HG03442 (cell line): Measurements from ENCODE around the gene COL27A1.

Experiments
- ATAC-seq: cut with Tn5 transposase; IDR thresholded peaks from one replicate; pipeline ENCODE4 v1.9.1; 2021; ENCODE audit warnings: mild to moderate bottlenecking, moderate library complexity; ENCODE audit not compliant: unreplicated experiment

COL27A1 gene

GRCh38 chr9:114202849-114203248, 47.5 kb downstream of the COL27A1 start:
- no peak for ATAC-seq

GRCh38 chr9:114203410-114204140, 48.2 kb downstream of the COL27A1 start:
- no peak for ATAC-seq

DNA sequence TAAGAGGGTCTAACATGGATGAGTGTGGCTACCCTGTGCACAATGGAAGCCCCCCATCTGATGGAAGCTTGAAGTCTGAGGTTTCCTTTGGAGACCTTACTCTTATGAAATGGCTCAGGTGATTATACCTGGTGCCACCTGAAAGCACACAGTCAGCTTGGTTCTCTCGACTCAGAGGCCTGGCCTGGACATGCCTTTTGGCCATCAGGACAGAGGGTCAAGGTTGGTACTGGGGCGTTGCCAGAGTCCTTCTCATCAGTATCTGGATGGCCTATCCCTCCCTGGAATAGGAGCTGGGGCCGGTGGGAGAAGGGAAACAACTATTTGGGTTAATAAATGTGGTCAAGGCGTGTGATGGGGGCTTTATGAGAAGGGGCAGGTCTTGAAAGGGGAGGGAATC, 48.9 kb downstream of the COL27A1 start:
- ATAC-seq = no peak

DNA sequence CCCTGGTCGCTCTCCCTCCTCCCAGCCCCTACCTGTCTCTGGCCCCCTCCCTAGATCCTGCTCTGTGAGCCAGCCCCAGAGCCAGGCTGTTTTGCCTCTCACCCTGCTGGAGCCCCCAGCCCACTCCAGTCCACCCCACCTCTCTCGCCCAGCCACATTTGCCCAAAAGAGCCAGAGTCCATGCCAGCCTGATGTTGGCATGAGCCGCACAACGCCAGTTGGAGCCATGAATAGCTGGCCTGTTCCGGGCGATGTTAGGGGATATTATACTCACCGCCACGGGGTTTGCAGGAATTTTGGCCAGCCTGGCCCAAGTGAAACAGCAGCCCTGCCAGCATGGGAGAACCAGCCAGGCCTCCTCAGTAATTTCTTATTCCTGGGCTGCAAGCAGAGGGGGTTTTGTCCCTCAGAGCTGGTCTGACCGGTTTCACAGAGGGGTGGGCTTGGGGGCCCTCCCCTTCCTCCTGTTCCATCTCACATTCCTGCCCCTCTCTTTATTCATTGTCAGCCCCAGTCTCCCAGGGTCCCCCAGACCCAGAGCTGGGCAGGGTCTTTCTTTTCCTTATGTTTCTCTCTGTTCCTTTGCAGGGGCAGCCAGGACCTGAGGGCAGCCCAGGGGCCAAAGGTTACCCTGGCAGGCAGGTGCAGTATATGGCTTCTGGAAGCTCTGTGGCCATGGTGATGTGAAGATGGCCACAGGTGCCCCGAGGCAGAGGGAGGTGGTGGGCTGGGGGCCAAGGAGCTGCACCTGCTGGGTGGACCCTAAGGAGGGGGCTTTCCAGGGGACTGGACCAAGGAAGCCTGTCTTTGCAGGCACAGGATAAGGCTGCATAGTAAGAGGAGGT, 50.1 kb downstream of the COL27A1 start:
- ATAC-seq = no peak

DNA sequence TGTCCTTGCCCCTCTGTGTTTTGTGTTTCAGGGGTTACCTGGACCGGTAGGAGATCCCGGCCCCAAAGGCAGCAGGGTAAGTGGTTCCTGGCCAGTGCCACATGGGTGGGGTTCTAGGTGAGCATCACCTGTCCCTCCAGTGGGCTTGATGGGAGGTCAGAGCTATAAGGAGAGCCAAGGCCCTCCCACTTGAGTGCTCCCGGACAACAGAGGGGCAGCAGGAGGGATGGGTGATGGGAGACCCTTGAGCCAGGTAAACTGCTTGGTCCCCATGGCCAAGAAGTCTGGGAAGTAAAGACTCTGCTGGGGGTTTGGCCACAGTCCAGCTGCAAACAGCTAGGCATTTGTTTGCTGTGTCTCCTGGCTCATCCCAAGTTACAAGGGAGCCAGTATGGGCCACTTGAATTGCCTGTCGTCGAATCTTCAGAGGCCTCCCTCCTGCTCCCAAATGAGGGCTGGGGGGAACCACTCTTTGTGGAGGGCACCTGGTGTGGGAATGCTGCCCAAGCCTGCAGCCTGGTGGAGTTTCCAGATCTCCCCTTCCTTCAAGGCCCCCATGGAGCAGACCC, 51.0 kb downstream of the COL27A1 start:
- no peak for ATAC-seq

- ATAC-seq = no peak
These were observed 51.9 kb downstream of the COL27A1 start for GRCh38 chr9:114207034-114207810.

DNA sequence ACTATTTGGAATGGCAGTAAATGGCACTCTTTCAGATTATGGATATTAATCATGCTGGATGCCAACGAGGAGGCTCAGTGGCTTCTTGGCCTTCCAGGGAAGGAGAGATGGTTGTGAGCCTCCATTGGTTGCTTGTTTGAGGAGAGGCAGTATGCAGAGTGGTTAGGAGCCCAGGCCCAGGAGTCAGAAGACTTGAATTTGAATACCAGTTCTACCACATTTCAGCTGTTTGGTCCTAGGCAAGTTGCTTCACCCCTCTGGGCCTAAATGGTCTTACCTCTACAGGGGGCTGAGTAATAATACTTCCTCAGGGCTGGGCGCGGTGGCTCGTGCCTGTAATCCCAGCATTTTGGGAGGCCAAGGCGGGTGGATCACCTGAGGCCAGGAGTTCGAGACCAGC, 52.5 kb downstream of the COL27A1 start:
- ATAC-seq = no peak

- no peak for ATAC-seq
These were observed 53.8 kb downstream of the COL27A1 start for GRCh38 chr9:114209151-114209550.

GRCh38 chr9:114210136-114210535, 54.8 kb downstream of the COL27A1 start:
- no peak for ATAC-seq

- no peak for ATAC-seq
These were observed 55.4 kb downstream of the COL27A1 start for GRCh38 chr9:114210691-114211276.

- ATAC-seq = no peak
These were observed 57.5 kb downstream of the COL27A1 start for GRCh38 chr9:114212826-114213225.

DNA sequence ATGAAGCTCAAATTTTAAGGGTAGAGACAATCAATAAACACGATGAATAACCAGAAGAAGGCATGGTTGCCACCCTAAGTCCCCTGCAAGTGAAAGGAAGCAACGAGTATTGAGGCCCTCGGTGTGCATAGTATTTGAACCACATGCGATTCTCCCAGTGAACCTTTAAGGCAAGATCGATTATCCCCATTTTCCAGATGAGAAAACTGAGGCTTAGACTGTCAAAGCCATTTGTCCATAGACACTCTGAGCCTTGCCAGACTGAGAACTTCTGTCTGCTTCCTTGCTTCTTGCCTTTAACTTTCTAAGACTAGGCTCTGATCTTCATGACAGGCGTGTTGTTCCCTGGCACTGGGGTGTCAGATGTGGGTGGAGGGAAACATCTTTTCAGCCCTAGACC, 58.2 kb downstream of the COL27A1 start:
- ATAC-seq = no peak

DNA sequence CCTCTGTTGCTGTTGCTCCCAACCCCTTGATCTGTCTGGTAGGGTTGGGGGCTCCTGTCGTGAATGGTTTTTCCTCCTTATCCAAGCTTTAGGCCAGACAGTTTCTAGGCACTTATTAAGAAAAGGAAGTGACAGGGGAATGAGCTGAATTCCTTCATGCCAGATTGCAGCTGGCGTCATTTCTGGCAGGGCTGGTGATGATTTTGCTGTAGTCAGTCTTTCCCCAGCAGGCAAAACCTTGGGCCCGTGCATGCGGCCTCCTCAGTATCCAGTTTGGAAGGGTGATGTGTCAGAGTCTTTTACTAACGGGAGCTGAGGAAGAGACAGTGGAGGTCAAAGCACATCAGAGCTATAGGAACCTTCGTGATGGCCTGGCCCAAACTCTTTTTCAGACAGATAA, 58.8 kb downstream of the COL27A1 start:
- no peak for ATAC-seq

- no peak for ATAC-seq
These were observed 59.5 kb downstream of the COL27A1 start for GRCh38 chr9:114214686-114215414.

DNA sequence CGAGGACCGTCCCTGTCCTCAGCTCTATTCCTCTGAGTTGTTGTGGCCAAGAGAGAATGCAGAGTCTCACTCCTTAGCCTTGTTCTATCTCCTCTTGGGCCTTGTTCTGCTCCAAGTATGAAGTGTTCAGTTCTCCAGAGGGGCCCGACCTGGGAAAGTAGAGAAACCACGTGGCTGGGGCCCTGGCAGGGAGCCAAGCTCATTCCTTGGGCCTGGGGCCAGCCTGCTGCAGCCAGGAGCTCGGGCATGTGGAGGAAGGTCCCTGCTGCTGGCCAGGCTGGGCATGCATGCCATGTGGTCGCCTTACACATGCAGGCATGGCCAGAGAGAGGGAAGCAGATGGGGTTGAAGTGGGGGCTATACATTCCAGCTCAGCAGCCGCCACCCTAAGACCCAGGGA, 60.7 kb downstream of the COL27A1 start:
- no peak for ATAC-seq

- ATAC-seq = no peak
These were observed 61.6 kb downstream of the COL27A1 start for GRCh38 chr9:114216976-114217375.

GRCh38 chr9:114218264-114219120, 63.2 kb downstream of the COL27A1 start:
- ATAC-seq = no peak

DNA sequence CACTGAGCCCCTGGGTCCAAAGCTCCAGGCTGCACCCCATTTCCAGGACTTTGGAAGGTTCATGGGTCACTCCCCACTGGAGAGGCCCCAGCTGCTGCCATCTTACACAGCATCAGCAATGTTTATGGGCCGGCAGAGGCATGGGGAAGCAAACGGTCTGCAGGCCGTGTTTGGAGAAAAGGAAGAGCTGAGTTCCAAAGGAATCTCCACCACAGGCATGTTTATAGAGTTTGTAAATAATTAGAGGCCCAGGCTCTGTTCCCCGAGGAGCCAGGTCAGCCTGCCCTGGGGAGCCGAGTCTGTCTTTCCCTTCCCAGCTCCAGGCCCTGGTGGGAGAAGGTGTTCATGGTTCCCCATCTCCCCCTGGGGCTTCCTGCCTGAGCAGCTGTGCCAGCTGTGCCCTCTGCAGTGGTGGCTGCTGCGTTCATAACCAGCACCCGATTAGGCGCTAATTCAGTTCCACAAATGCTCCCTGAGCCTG, 64.8 kb downstream of the COL27A1 start:
- no peak for ATAC-seq
